Neural progenitor cell (in vitro differentiated cells): ENCODE data around the gene CHTF18. TPM values are rescaled to one million over a fixed set of nuclear protein-coding genes. Genes with fewer than 3 reads are reported as not detected.

Experiments used
- DNase-seq: peaks from one replicate; pipeline ENCODE4 v3.0.0-alpha.2; 2016; ENCODE audit warnings: low spot score
- H2AFZ ChIP-seq: fragments of 200-600 bp; sonication (generic); replicated peaks from 2 replicates; pipeline ENCODE4 v1.6.1; 2016; ENCODE audit warnings: antibody characterized with exemption
- H3F3A ChIP-seq: fragments of 200-600 bp; sonication (generic); 2 replicates; pipeline ENCODE4 v1.6.1; 2016; ENCODE audit warnings: antibody characterized with exemption, low read depth
- H3K27ac ChIP-seq: fragments of 200-600 bp; sonication (generic); 2 replicates; pipeline ENCODE4 v1.5.1; 2016; ENCODE audit warnings: mild to moderate bottlenecking
- H3K27me3 ChIP-seq: fragments of 200-600 bp; sonication (generic); 2 replicates; pipeline ENCODE4 v1.6.1; 2016; ENCODE audit warnings: mild to moderate bottlenecking, moderate library complexity
- H3K36me3 ChIP-seq: fragments of 200-600 bp; sonication (generic); 2 replicates; pipeline ENCODE4 v1.5.1; 2016
- H3K4me1 ChIP-seq: fragments of 200-600 bp; sonication (generic); 2 replicates; pipeline ENCODE4 v1.6.1; 2016; ENCODE audit warnings: mixed run types
- H3K4me2 ChIP-seq: fragments of 200-600 bp; sonication (generic); 2 replicates; pipeline ENCODE4 v1.6.1; 2016
- H3K4me3 ChIP-seq: fragments of 200-600 bp; sonication (generic); 2 replicates; pipeline ENCODE4 v1.5.1; 2016
- H3K79me2 ChIP-seq: fragments of 200-600 bp; sonication (generic); 2 replicates; pipeline ENCODE4 v1.6.1; 2016; ENCODE audit warnings: low read depth
- H3K9ac ChIP-seq: fragments of 200-600 bp; sonication (generic); 2 replicates; pipeline ENCODE4 v1.6.1; 2016
- H3K9me3 ChIP-seq: fragments of 200-600 bp; sonication (generic); 2 replicates; pipeline ENCODE4 v1.5.1; 2016; ENCODE audit warnings: low read depth
- H4K20me1 ChIP-seq: fragments of 200-600 bp; sonication (generic); 2 replicates; pipeline ENCODE4 v1.6.1; 2016; ENCODE audit warnings: low read depth
- H3K27ac Mint-ChIP-seq: 3 replicates; pipeline ENCODE4 v1.8.0; 2021; ENCODE audit warnings: mixed read lengths
- H3K27me3 Mint-ChIP-seq: 2 replicates; pipeline ENCODE4 v1.8.0; 2022; ENCODE audit warnings: low read depth, mild to moderate bottlenecking, inconsistent platforms, moderate library complexity, mixed read lengths; ENCODE audit not compliant: insufficient read depth
- H3K36me3 Mint-ChIP-seq: 3 replicates; pipeline ENCODE4 v1.8.0; 2021; ENCODE audit warnings: mixed read lengths
- H3K4me1 Mint-ChIP-seq: 3 replicates; pipeline ENCODE4 v1.8.0; 2021; ENCODE audit warnings: mixed read lengths
- H3K4me3 Mint-ChIP-seq: 3 replicates; pipeline ENCODE4 v1.8.0; 2021; ENCODE audit warnings: mild to moderate bottlenecking, moderate library complexity, mixed read lengths
- H3K9me3 Mint-ChIP-seq: 3 replicates; pipeline ENCODE4 v1.8.0; 2020; ENCODE audit warnings: mixed read lengths
- CTCF ChIP-seq: fragments of 200-600 bp; sonication (generic); IDR thresholded peaks from 2 replicates; pipeline ENCODE4 v1.5.1; 2017; ENCODE audit warnings: antibody characterized with exemption, mild to moderate bottlenecking
- EZH2 ChIP-seq: fragments of 200-600 bp; sonication (generic); IDR thresholded peaks from 2 replicates; pipeline ENCODE4 v1.6.1; 2017; ENCODE audit warnings: antibody characterized with exemption, mild to moderate bottlenecking, moderate library complexity
- EZH2phosphoT487 ChIP-seq: fragments of 200-600 bp; sonication (generic); IDR thresholded peaks from 2 replicates; pipeline ENCODE4 v1.6.1; 2017; ENCODE audit warnings: antibody characterized with exemption
- total RNA-seq: library from RNA; depleted of rRNA; stranded (reverse); fragments of >200 nt; gene quantifications from 2 replicates; pipeline ENCODE4 v1.2.3, GENCODE V29; 2015; ENCODE audit warnings: low replicate concordance

CHTF18 gene
- total RNA-seq, 1 donor from 2014 or later = 35.6 TPM

GRCh38 chr16:767743-768235 is 20.6 kb upstream of the CHTF18 start:
- no peak overlapping the region for H3K4me2 ChIP-seq
- peaks cover 4% of the 10 kb centered on the region for H3K27me3 Mint-ChIP-seq
- H3K4me3 Mint-ChIP-seq = no peak overlapping the region

DNA sequence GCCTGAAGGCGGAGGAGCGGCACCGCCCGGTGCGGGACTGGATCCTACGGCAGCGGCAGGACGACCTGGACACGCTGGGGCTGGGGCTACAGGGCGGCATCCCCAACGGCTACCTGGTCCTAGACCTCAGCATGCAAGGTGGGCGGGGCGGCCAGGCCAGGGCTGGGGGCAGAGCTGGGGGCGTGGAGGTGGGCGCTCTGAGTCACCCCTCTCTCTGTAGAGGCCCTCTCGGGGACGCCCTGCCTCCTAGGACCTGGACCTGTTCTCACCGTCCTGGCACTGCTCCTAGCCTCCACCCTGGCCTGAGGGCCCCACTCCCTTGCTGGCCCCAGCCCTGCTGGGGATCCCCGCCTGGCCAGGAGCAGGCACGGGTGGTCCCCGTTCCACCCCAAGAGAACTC is 20.0 kb upstream of the CHTF18 start:
- Histone ChIP-seq H3F3A (no peaks in the 10 kb centered on the region), H4K20me1 (no peaks in the 10 kb centered on the region), H3K79me2 (no peaks in the 10 kb centered on the region), H2AFZ (no peak overlapping the region), H3K27ac (no peak overlapping the region), H3K27me3 (no peaks in the 10 kb centered on the region), H3K4me2 (no peak overlapping the region), H3K9me3 (no peaks in the 10 kb centered on the region), H3K4me3 (no peak overlapping the region), H3K36me3 (no peaks in the 10 kb centered on the region), H3K4me1 (no peaks in the 10 kb centered on the region), H3K9ac (no peak overlapping the region)
- TF ChIP-seq EZH2 (no peak), EZH2phosphoT487 (no peak), CTCF (no peak)
- H3K27ac Mint-ChIP-seq = no peak overlapping the region
- peaks cover 4% of the 10 kb centered on the region for H3K4me1 Mint-ChIP-seq
- H3K9me3 Mint-ChIP-seq = no peaks in the 10 kb centered on the region
- peaks cover 4% of the 10 kb centered on the region for H3K27me3 Mint-ChIP-seq
- H3K36me3 Mint-ChIP-seq = no peaks in the 10 kb centered on the region
- H3K4me3 Mint-ChIP-seq = no peak overlapping the region
- DNase-seq = no peak

More at GRCh38 chr16:767743-768235, 20.6 kb upstream of the CHTF18 start:
- Histone ChIP-seq H4K20me1 (no peaks in the 10 kb centered on the region), H3K9me3 (no peaks in the 10 kb centered on the region), H3K36me3 (no peaks in the 10 kb centered on the region), H3K27ac (no peak overlapping the region), H3K79me2 (no peaks in the 10 kb centered on the region), H3K9ac (no peak overlapping the region), H3K4me3 (no peak overlapping the region), H3K27me3 (no peaks in the 10 kb centered on the region), H3K4me1 (no peaks in the 10 kb centered on the region), H2AFZ (no peak overlapping the region), H3F3A (no peaks in the 10 kb centered on the region)
- Mint-ChIP-seq H3K27ac (no peak overlapping the region), H3K36me3 (no peaks in the 10 kb centered on the region), H3K9me3 (no peaks in the 10 kb centered on the region), H3K4me1 (peaks cover 4% of the 10 kb centered on the region)
- DNase-seq = no peak
- TF ChIP-seq CTCF (no peak), EZH2phosphoT487 (no peak)

DNA sequence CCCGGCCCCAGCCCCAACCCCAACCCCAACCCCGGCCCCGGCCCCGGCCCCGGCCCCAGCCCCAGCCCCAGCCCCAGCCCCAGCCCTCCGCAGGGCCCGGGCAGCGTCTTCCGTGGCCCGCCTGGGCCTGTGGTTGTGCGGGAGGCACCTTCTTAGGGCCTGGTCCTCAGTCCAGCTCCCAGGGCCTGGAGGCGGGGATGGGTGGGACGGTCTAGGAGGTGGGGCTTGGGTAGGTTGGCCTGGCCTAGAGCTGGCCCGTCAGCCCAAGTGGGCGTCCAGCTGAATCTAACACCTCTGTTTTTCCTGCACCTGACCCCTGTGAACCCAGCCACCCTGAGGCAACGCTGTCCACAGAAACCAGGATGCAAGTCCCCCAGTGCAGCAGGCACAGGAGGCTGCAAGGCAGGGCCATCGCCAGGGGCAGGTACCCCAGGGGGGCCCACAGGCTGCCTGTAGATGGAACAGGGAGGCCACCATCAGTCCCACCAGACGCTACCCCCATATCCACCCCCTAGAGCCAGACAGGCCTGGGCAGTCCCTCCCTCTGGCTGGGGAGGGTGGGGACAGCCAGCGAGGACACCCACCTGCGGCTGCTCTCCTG is 19.1 kb upstream of the CHTF18 start:
- Histone ChIP-seq H3F3A (no peaks in the 10 kb centered on the region), H3K9ac (no peak overlapping the region), H2AFZ (no peak overlapping the region), H3K4me1 (no peaks in the 10 kb centered on the region), H3K36me3 (no peaks in the 10 kb centered on the region), H3K79me2 (no peaks in the 10 kb centered on the region), H3K4me2 (no peak overlapping the region), H3K9me3 (no peaks in the 10 kb centered on the region), H4K20me1 (no peaks in the 10 kb centered on the region), H3K27me3 (no peaks in the 10 kb centered on the region), H3K4me3 (no peak overlapping the region), H3K27ac (no peak overlapping the region)
- peaks cover 2% of the 10 kb centered on the region for H3K4me1 Mint-ChIP-seq
- no peaks in the 10 kb centered on the region for H3K36me3 Mint-ChIP-seq
- TF ChIP-seq EZH2 (no peak), CTCF (no peak), EZH2phosphoT487 (no peak)
- H3K4me3 Mint-ChIP-seq = no peak overlapping the region
- no peak overlapping the region for H3K27ac Mint-ChIP-seq
- no peak for DNase-seq
- H3K27me3 Mint-ChIP-seq = peaks cover 5% of the 10 kb centered on the region
- H3K9me3 Mint-ChIP-seq = no peaks in the 10 kb centered on the region
